ENCODE data around the gene PNPLA1. TPM values are rescaled to one million over a fixed set of nuclear protein-coding genes. Genes with fewer than 3 reads are reported as not detected.

Gene PNPLA1
- total and polyA plus RNA-seq, 8 donors = 0.11 to 2.0 (median 0.15) TPM; not detected in 1

GRCh38 chr6:36244641-36245280, 25.1 kb upstream of the PNPLA1 start:
- DNase-seq (no peak), ATAC-seq (no peak)
- Histone ChIP-seq H3K4me1 (peaks cover 0 to 34% of the 10 kb centered on the region in 2 donors), H3K27ac (no peak overlapping the region), H3K27me3 (no peaks in the 10 kb centered on the region), H3K9me3 (no peaks in the 10 kb centered on the region), H3K36me3 (no peaks in the 10 kb centered on the region), H3K4me3 (no peak overlapping the region)
- intact Hi-C loops (cut with DNase I) = no loop called here
- TF ChIP-seq CTCF (IDR thresholded peaks at IDR 0.05) = no peak

GRCh38 chr6:36245572-36246061, 24.2 kb upstream of the PNPLA1 start:
- no peaks in the 10 kb centered on the region for H3K9me3 ChIP-seq
- ATAC-seq (no peak), DNase-seq (peak in 2 of 4 donors; percentile 21 to 62)
- no peak for TF ChIP-seq CTCF (IDR thresholded peaks at IDR 0.05)
- intact Hi-C loops (cut with DNase I) = no loop called here
- H3K27me3 ChIP-seq = no peaks in the 10 kb centered on the region
- no peaks in the 10 kb centered on the region for H3K36me3 ChIP-seq
- peaks cover 0 to 34% of the 10 kb centered on the region in 2 donors for H3K4me1 ChIP-seq
- no peak overlapping the region for H3K27ac ChIP-seq
- H3K4me3 ChIP-seq = no peak overlapping the region

GRCh38 chr6:36246506-36247268, 23.2 kb upstream of the PNPLA1 start:
- TF ChIP-seq CTCF (IDR thresholded peaks at IDR 0.05) = no peak
- intact Hi-C loops (cut with DNase I) = no loop called here
- no peak overlapping the region for H3K4me3 ChIP-seq
- no peak for ATAC-seq
- no peaks in the 10 kb centered on the region for H3K27me3 ChIP-seq
- H3K4me1 ChIP-seq = peaks cover 0 to 34% of the 10 kb centered on the region in 2 donors
- peak in 1 of 4 donors; percentile 58 for DNase-seq
- H3K27ac ChIP-seq = no peak overlapping the region
- H3K9me3 ChIP-seq = no peaks in the 10 kb centered on the region
- H3K36me3 ChIP-seq = no peaks in the 10 kb centered on the region

- Histone ChIP-seq H3K4me3 (no peak overlapping the region), H3K4me1 (peaks cover 0 to 34% of the 10 kb centered on the region in 2 donors), H3K27me3 (no peaks in the 10 kb centered on the region), H3K36me3 (no peaks in the 10 kb centered on the region), H3K27ac (peak overlapping the region in 1 of 2 donors; percentile 66), H3K9me3 (no peaks in the 10 kb centered on the region)
- intact Hi-C loops (cut with DNase I) = no loop called here
- DNase-seq = no peak
- ATAC-seq = no peak
- TF ChIP-seq CTCF (IDR thresholded peaks at IDR 0.05) = no peak
These were observed 22.2 kb upstream of the PNPLA1 start for GRCh38 chr6:36247693-36248092.

- TF ChIP-seq CTCF (IDR thresholded peaks at IDR 0.05) = no peak
- H3K27me3 ChIP-seq = no peaks in the 10 kb centered on the region
- H3K4me1 ChIP-seq = peaks cover 0 to 34% of the 10 kb centered on the region in 2 donors
- H3K27ac ChIP-seq = peak overlapping the region in 1 of 2 donors; percentile 66
- no peaks in the 10 kb centered on the region for H3K9me3 ChIP-seq
- intact Hi-C loops (cut with DNase I) = no loop called here
- no peaks in the 10 kb centered on the region for H3K36me3 ChIP-seq
- ATAC-seq = peak; percentile 27
- H3K4me3 ChIP-seq = no peak overlapping the region
- no peak for DNase-seq
These were observed 20.9 kb upstream of the PNPLA1 start for GRCh38 chr6:36248980-36249379.
